GM12878 (cell line): ENCODE results near the gene MCM3AP. TPM values are rescaled to one million over a fixed set of nuclear protein-coding genes. Genes with fewer than 3 reads are reported as not detected.

ENCODE experiments used
- BACH1 ChIP-seq: fragments of 450-650 bp; IDR thresholded peaks from 2 replicates; pipeline ENCODE4 v1.6.1; 2017; ENCODE audit warnings: mild to moderate bottlenecking, borderline replicate concordance
- BHLHE40 ChIP-seq, 2 experiments: fragments of 450-650 bp in 1 of 2; IDR thresholded peaks; 2 replicates each; pipeline ENCODE4 v1.6.1; 2011 to 2017; ENCODE audit warnings: low read depth in 2 of 2, borderline replicate concordance in 1 of 2, improper control_type of control experiment in 1 of 2, low read length in 1 of 2, mild to moderate bottlenecking in 1 of 2
- CEBPZ ChIP-seq: fragments of 150-350 bp; IDR thresholded peaks from 2 replicates; pipeline ENCODE4 v1.6.1; 2016; ENCODE audit warnings: low read depth, low read length
- ESRRA ChIP-seq: IDR thresholded peaks from 2 replicates; pipeline ENCODE4 v1.6.1; 2012; ENCODE audit warnings: mild to moderate bottlenecking, low read length, improper control_type of control experiment
- FOXM1 ChIP-seq: IDR thresholded peaks from 2 replicates; pipeline ENCODE4 v1.6.1; 2012; ENCODE audit warnings: low read depth, mild to moderate bottlenecking, inconsistent platforms, low read length, moderate library complexity
- JUND ChIP-seq: IDR thresholded peaks from 2 replicates; pipeline ENCODE4 v1.6.1; 2012; ENCODE audit warnings: low read depth, mild to moderate bottlenecking, low read length, improper control_type of control experiment, moderate library complexity
- KDM1A ChIP-seq: fragments of 200-600 bp; sonication (generic); IDR thresholded peaks from 2 replicates; pipeline ENCODE4 v1.6.1; 2016; ENCODE audit warnings: borderline replicate concordance
- MEF2B ChIP-seq: fragments of 450-650 bp; IDR thresholded peaks from 2 replicates; pipeline ENCODE4 v1.6.1; 2018; ENCODE audit warnings: mild to moderate bottlenecking, moderate library complexity; ENCODE audit not compliant: partially characterized antibody, poor library complexity, severe bottlenecking
- NBN ChIP-seq: fragments of 450-650 bp; IDR thresholded peaks from 2 replicates; pipeline ENCODE4 v1.6.1; 2016
- POLR2AphosphoS2 ChIP-seq: IDR thresholded peaks from 2 replicates; pipeline ENCODE4 v1.6.1; 2011; ENCODE audit warnings: low read depth, mild to moderate bottlenecking, low read length, improper control_type of control experiment, moderate library complexity
- RB1 ChIP-seq: fragments of 450-650 bp; formaldehyde crosslinking; IDR thresholded peaks from 2 replicates; pipeline ENCODE4 v1.6.1; 2017; ENCODE audit warnings: mild to moderate bottlenecking, borderline replicate concordance
- SIN3A ChIP-seq: IDR thresholded peaks from 2 replicates; pipeline ENCODE4 v1.6.1; 2012; ENCODE audit warnings: low read depth, low read length, improper control_type of control experiment
- SIX5 ChIP-seq: IDR thresholded peaks from 2 replicates; pipeline ENCODE4 v1.6.1; 2011; ENCODE audit warnings: mild to moderate bottlenecking, low read depth, low read length, moderate library complexity; ENCODE audit not compliant: severe bottlenecking
- SMAD1 ChIP-seq: fragments of 450-650 bp; IDR thresholded peaks from 2 replicates; pipeline ENCODE4 v1.6.1; 2018; ENCODE audit warnings: mild to moderate bottlenecking, low read depth; ENCODE audit not compliant: partially characterized antibody
- SMAD5 ChIP-seq: IDR thresholded peaks from 2 replicates; pipeline ENCODE4 v1.6.1; 2016; ENCODE audit warnings: antibody characterized with exemption, low read depth
- SMARCA5 ChIP-seq: fragments of 450-650 bp; IDR thresholded peaks from 2 replicates; pipeline ENCODE4 v1.6.1; 2017; ENCODE audit warnings: mild to moderate bottlenecking
- SP1 ChIP-seq: IDR thresholded peaks from one replicate; pipeline ENCODE4 v1.6.1; 2011; ENCODE audit warnings: low read depth, low read length
- SPI1 ChIP-seq: IDR thresholded peaks from 2 replicates; pipeline ENCODE4 v1.6.1; 2011; ENCODE audit warnings: low read depth, mild to moderate bottlenecking, low read length, moderate library complexity, borderline replicate concordance; ENCODE audit not compliant: insufficient read depth
- YBX1 ChIP-seq: fragments of 450-650 bp; IDR thresholded peaks from 2 replicates; pipeline ENCODE4 v1.6.1; 2016; ENCODE audit warnings: antibody characterized with exemption
- YY1 ChIP-seq: IDR thresholded peaks from 2 replicates; pipeline ENCODE4 v1.6.1; 2011; ENCODE audit warnings: low read depth, mild to moderate bottlenecking, low read length
- ZBED1 ChIP-seq: IDR thresholded peaks from 2 replicates; pipeline ENCODE4 v1.6.1; 2016; ENCODE audit warnings: borderline replicate concordance
- ZBTB4 ChIP-seq: fragments of 450-650 bp; formaldehyde crosslinking; IDR thresholded peaks from 2 replicates; pipeline ENCODE4 v1.4.0; 2022; ENCODE audit warnings: mild to moderate bottlenecking, moderate library complexity
- ZNF207 ChIP-seq: fragments of 450-650 bp; IDR thresholded peaks from 2 replicates; pipeline ENCODE4 v1.6.1; 2014; ENCODE audit warnings: antibody characterized with exemption, mild to moderate bottlenecking, borderline replicate concordance
- ZNF217 ChIP-seq: fragments of 450-650 bp; IDR thresholded peaks from 2 replicates; pipeline ENCODE4 v1.6.1; 2017; ENCODE audit warnings: antibody characterized with exemption, mild to moderate bottlenecking
- ZNF622 ChIP-seq: fragments of 450-650 bp; IDR thresholded peaks from 2 replicates; pipeline ENCODE4 v1.6.1; 2017; ENCODE audit warnings: mild to moderate bottlenecking, inconsistent platforms
- polyA plus RNA-seq, 11 experiments: library from polyadenylated mRNA; depleted of rRNA in 4 of 11; unstranded in 6 of 11; stranded (reverse) in 5 of 11; fragments of >200 nt; fragmentation: Nextera tagmentation in 4 of 11; fragmentation: Illumina TruSeq in 1 of 11; extraction: Ambion mirVana in 4 of 11; extraction: Trizol in 1 of 11; gene quantifications; 1 replicate in 1 of 11; 2 replicates in 10 of 11; pipeline versions ENCODE4 v1.2.1 to v1.2.3, GENCODE V29; 2011 to 2016; ENCODE audit warnings: inconsistent platforms in 2 of 11, missing spikeins in 2 of 11, low read depth in 1 of 11
- total RNA-seq, 4 experiments: library from RNA; depleted of rRNA in 3 of 4; stranded (reverse); fragments of >200 nt in 3 of 4; fragmentation: Illumina TruSeq in 1 of 4; extraction: Trizol in 1 of 4; gene quantifications; 2 replicates each; pipeline versions ENCODE4 v1.2.1 to v1.2.3, GENCODE V29; 2013 to 2021

Gene MCM3AP
- total and polyA plus RNA-seq, 10 of the 15 experiments (the other 5 are each of a cell fraction or from before 2014, with no cell fraction given) = 6.1 to 95.7 (median 47.0) TPM

GRCh38 chr21:46285761-46286647 is 593 bp upstream of the MCM3AP start, which contains the start of gene YBEY (continued):
- TF ChIP-seq SMAD5 (peak; percentile 62; the same call in 1 of the 2 replicates), ZNF217 (peak; percentile 86; the same call in 1 of the 2 replicates), RB1 (peak; percentile 86; the same call in 1 of the 2 replicates), SPI1 (peak; percentile 48; the same call in 1 of the 2 replicates), SIN3A (peak; percentile 70; the same call in 1 of the 2 replicates), SIX5 (peak; percentile 68), KDM1A (no peak), YBX1 (no peak), FOXM1 (no peak), MEF2B (peak; percentile 22), BACH1 (peak; percentile 64; the same call in 1 of the 2 replicates), NBN (peak; percentile 49; the same call in 1 of the 2 replicates), POLR2AphosphoS2 (peak; percentile 93), ZNF622 (no peak), SP1 (peak; percentile 52), ZNF207 (peak; percentile 97), JUND (no peak), YY1 (peak; percentile 83), ZBED1 (no peak), BHLHE40 (IDR thresholded peaks at IDR 0.05; ENCODE audit: borderline replicate concordance in 1 of 2, low read depth in 2 of 2, low read length in 1 of 2) (peak; percentile 10 to 62; a peak in 1 of 4 replicates), SMAD1 (no peak), ZBTB4 (CRISPR knock-in tag) (no peak), CEBPZ (no peak), ESRRA (no peak), SMARCA5 (peak; percentile 85)
